HK-2 (cell line): ENCODE data around the gene DSCAM.
A peak's percentile ranks its signal among the peaks of the same experiment; 100 is the strongest.

ENCODE experiments used
- DNase-seq: peaks from one replicate; pipeline ENCODE4 v3.0.0-alpha.2; 2018; ENCODE audit not compliant: unreplicated experiment

DSCAM gene

DNA sequence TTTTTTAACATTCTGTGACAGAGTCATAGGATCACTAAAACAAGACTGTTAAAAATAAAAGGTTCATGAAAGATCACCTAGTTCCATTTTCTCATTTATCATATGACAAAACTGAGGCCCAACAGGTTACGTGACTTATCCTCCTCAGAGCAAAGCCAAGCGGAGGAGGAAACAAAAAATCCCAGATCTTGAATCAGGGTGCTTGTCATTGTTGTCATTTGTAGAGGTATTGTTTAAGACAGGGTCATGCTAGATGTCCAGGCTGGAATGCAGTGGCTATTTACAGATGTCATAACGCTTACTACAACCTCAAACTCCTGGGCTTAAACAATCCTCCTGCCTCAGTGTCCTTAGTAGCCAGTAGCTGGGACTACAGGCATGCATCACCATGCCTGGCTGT lies 293.2 kb downstream of the DSCAM start:
- DNase-seq = no peak

DNA sequence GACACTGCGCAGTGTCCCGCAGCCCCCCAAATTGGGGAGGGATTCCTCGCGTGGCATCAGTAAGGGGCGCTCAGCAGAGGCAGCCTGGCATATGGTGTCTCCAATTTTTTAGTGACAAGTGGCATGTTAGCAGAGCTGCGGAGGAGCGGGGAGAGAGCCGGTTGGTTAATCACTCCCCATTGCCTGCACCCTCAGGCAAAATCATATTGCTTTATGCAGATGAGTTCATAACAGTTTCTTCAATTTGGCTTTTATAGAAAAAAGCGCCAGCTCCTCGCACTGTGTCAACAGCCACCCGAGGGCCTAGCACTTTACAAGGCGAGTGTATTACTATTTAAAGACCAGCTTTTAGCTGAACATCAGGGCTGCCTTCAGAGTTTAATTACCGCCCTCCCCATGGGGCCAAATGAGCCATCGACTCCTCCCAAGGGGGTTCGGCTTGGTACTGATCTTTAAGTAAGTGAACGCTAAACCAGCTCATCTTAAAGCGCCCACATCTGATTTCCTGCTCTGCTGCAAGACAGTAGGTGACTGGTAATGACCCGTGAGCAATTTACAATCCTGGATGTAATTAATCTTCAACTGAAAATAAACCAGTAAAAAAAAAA lies 298.9 kb downstream of the DSCAM start:
- no peak for DNase-seq

DNA sequence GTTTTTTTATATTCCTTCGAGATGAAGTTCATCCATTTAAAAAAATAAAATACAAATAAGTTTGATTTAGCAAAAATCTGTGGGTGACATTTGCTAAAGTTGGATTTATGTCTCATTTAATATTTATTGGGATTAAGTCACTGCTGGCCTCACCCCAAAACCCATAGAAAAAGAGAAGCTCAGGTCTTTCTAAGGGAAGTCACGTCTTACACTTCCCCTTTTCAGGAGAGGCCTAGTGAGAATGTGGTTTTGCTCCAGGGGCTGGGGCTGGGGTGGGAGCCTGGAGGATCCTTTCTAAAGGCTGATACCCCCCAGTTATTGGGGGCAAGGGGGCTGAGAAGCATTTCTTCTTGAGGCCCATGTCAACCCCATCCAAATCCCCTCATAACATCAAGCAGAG lies 300.3 kb downstream of the DSCAM start:
- DNase-seq = no peak

DNA sequence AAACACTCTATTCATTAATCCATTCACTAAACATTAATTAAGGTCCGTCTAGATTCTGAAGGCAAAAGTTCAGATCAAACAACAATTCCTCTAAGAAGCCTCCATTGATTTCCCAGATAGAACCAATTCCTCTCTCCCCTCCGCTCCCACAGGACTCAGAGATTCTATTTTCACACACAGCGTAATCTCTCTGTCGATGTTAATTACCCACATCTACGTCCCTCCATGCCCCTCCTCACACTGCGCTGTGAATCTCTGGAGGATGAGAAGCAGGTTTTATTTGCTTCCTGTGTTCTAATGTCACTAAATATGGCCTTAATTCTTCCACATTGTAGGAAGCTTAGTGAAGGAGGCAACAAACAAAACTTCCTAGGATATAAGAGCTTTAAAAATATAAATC lies 306.7 kb downstream of the DSCAM start:
- no peak for DNase-seq

DNA sequence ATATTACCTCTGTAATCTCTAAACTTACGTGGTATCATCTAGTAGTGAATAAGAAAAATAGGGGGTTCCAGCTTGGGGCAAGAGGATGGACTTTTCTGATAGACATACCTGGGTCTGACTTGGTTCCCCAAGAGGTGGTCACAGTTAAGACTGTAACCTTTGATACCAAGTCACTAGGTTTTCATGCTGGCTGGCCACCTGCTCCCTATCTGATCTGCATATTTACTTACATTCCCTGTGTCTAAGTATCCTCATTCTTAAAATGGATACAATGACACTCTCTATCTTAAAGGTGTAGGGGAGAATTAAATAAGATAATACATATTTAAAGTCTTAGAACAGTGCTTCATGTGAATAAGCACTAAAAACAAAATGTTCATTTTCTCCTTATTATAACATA lies 312.1 kb downstream of the DSCAM start:
- no peak for DNase-seq

DNA sequence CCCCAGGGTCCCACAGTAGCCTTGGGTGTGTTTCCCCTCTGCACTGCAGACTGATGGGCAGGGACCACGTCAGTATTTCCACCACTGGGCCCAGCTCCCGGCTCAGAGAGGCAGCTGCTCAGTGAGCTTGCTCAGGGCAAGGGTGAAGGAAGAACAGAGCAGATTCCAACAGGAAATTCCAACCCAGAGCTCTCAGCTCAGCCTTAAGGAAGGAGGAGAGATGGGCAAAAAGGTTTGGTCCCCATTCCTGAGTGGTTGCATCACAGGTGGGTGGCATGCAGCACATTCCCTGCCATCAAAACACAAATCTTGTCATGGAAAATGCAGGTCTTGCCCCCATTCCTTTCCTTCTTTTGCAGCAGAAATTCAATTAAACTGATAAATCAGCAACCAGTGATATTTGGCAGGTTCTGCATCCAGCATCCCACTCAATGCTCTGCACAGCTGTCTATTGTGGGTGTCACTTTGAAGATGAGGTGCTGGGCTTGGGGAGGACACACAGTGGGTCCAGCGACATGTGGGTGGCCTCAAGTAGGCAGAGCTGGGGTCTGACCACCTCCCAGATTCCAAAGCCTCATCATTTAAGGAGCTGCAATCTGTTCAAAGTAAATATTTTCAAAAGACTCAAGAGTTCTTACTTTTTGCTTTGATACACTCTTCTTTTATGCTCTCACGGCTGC lies 315.4 kb downstream of the DSCAM start:
- DNase-seq = no peak

DNA sequence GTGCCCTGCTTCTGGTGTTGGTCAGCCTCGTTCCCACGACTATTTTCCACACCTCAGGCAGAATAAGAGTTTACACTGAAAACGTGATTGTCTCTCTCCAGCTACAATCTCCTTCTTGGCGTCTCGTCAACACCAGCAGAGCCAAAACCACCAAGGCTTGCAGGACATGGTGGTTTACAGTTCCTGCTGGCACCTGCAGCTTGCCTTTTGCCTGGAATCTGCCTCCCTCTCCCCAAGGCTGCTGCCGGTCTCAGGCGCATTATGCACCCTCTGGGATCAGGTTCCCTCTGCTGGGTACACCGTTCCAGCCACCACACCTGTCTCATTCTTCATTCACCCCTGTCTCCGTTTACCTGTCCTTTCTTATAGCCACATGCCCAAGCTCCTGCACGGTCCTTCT lies 315.9 kb downstream of the DSCAM start:
- DNase-seq = no peak

DNA sequence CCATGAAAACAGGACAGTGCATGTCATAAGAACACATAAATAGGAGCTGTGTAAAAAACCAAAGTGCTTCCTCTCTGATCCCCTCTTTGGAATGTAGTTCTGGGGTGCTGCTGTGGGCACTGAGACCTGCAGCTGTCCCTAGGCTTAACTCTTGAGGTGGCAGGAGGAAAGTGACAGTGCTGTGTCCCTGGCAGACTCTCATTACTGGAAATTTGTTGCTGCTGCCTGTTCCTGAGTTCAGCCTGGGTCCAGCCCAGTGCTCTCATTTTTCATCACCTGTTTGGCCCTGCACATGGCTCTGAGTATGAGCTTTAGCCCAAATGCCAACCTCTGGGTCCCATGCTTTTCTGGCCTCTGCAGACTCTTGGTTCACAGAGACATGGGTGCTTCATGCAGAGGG lies 329.3 kb downstream of the DSCAM start:
- DNase-seq = no peak

DNA sequence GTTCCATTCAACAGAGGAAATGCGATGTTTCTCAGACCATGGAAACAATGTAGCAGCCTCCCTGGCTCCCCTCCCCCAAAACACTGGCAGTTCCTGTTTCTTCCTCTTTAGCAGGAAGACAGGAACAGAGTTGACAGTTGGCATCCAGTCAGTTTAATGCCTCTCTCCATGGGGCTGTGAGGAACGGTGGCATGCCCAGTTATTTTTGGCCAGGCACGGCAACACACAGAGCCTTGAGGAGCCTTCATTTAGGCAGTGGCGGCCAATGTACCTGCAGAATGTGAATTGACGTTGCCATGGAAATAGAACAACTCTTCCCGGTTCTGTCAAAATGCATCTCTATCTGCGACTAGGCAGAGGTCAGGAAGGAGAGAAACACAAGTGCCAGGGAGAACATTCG lies 330.6 kb downstream of the DSCAM start:
- DNase-seq = no peak

DNA sequence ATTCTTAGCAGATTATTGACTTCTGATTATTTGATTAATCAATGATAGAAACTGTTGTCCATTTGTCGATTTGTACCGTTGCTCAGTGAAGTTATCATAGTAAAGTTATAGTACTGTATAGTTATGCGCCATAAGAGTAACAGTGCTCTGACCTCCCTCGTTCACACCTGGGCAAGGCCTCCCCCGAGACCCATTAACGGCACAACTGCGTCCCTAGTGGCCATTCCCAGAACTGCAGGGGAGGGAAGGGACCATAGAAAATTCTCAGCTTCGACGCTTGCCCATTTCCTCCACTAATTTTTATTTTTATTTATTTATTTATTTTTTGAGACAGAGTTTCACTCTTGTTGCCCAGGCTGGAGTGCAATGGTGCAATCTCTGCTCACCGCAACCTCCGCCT lies 334.4 kb downstream of the DSCAM start:
- peak; percentile 6 for DNase-seq

DNA sequence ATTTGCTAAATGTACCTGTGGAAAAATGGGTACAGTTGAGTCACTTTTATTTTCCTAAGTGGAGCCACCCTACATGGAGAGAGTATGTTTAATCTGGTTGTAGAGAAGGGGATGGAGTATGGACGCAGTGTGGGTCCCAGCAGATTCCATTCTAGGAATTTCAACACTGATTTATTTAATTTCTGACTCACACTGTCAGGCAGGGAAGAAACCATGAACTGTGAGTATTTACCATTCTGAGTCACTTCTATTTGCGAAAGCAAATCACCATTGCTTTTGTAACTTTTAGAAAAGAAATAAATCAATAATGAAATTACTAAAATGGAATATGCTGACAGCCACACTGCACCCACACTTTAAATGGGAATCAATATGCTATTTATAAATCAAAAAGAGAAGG lies 339.0 kb downstream of the DSCAM start:
- no peak for DNase-seq

DNA sequence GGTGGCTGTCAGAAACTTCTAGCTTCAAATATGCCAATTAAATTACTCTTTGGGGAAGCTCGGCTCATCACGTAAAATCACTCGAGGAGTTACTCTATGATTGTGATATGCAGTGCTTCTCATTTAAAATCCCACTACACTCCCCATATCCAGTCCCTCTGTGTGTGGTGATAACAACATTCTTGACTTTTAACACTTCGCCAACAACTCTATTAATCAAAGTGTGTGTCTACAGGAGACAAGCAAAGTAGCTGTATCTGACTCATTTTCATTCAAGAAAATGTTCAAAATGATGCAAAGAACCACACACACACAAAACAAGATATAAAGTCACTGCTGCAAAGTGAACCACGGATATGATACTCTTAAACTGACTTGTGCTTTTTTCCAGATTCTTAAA lies 341.3 kb downstream of the DSCAM start:
- DNase-seq = no peak

DNA sequence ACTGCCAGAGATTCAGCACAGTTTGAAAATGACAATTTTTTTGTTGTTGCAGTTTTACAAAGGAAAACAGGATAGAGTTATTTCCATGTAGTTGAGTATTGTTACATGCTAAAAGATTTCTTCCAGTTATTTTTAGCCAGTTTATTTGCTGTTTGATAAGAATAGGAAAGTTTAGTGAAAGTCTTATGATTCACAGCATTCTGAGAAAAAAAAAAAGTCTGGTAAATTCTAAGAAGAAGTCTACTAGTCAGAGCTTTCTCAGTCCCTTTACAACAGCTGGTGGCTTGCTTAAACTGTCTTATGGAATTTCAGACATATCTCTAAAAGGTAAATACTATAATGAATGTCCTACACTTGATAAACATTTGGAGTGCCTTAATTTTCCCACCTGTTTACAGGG lies 341.7 kb downstream of the DSCAM start:
- DNase-seq = no peak

DNA sequence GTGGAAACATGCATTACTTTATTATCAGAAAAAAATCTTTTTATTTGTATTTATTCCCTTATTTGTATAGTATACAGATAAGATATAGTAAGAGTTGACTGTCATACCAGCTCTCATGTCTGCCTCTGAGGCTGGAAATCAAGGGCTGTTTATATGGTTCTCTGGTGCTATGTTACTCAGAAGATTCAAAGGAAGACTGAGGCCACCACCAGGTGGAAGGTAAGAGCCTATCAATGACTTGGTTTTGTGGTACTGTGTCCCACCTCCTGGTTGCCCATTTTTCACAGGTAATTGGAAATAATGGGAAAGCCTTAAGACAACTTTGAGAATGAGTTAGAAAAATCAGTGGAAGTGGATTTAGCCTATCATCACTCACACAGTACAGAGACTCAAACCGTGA lies 342.1 kb downstream of the DSCAM start:
- DNase-seq = no peak

DNA sequence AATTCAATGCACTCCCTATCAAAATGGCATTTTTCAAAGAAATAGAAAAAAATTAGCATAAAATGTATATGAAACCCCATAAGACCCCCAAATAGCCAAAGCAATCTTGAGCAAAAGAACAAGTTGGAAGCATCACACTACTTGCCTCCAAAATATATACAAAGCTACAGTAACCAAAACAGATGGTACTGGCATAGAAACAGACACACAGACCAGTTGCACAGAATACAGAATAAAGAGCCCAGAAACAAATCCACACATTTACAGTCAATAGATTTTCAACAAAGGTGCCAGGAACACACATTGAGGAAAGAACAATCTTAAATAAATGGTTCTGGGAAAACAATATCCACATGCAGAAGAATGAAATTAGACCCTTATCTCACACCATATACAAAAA lies 350.8 kb downstream of the DSCAM start:
- no peak for DNase-seq

DNA sequence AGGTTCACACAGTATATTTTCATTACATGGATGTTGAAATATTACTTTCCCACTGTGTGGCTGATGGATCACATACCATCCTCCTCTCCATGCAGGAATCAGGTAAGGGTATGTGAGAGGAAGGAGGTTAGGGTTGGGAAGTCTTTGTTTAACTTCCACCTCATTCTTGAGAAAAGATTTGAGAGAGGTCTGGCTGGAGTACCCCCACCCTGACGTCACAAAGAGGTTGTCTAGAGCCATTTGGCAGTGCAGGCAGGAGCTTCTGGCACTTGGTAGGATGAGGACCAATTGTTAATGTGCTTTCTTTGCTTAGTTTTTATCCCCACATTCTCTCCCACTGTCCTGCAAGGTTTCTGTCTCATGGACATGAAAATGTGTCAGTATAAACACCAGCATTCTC lies 356.6 kb downstream of the DSCAM start:
- no peak for DNase-seq

DNA sequence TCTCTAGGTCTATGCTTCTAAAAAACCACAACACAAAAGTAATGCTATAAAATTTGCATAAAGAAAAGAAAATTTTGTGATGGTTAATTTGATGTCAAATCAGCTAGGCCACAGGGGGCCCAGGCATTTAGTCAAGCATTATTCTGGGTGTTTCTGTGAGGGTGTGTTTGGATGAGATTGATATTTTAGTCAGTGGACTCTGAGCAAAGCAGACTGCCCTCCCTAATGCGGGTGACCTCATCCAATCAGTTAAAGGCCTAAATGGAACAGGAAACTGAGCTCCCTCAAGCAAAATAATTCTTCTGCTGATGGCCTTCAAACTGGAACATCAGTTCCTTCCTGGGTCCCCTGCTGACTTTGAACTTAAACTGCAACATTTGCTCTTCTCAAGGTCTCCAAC lies 358.0 kb downstream of the DSCAM start:
- DNase-seq = no peak

DNA sequence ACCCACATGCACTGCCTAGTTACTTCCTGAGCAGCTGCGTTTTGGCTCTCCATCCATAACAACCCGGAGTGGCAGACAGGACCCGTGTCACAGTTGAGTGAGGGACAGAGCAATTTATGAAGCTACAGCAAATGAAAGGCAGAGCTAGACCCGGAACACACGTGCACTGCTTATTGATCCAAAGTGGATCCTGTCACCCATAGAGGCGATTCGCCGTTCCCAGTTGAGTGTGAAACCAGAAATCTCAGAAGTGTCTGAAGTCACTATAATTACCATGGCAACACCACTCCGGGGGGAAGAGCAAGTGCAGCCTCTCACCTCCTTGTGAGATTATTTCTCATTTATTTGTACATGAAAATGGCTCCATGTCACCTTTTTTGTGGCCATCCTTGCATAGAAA lies 365.2 kb downstream of the DSCAM start:
- DNase-seq = no peak

DNA sequence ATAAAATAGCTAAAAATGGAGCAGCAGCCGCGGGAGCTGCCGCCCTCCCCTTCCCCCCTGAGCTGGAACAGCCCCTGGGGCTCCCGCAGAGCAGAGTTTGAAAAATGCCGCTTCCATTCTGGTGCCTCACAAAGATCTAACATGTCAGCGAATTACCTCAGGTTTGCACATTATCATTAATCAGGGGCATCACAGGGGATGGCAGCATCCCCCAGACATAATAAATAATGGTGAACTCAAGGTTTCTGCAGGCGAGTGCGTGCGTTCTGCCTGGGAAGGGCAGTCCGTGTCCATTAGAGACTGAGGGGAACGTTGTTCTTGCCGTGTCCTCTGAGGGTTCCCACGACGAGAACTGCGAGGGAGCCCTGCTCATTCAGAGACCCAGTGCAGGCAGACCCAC lies 372.4 kb downstream of the DSCAM start:
- no peak for DNase-seq

DNA sequence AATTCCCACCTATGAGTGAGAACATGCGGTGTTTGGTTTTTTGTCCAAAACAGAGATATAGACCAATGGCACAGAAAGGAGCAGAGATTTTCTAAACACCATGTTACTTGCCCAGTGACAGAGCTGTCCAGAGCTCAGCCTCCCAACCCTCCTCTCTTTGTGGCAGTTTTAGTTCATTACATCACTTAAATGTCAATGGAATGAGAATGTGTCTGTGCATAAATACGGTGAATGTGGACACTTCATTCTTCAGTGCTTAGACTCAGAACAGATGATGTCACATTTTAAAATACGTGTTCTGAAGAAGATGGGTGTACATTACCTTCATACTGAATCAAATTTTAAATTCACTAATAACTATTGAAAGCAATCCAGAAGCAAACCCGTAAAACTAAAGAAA lies 374.9 kb downstream of the DSCAM start:
- DNase-seq = no peak

DNA sequence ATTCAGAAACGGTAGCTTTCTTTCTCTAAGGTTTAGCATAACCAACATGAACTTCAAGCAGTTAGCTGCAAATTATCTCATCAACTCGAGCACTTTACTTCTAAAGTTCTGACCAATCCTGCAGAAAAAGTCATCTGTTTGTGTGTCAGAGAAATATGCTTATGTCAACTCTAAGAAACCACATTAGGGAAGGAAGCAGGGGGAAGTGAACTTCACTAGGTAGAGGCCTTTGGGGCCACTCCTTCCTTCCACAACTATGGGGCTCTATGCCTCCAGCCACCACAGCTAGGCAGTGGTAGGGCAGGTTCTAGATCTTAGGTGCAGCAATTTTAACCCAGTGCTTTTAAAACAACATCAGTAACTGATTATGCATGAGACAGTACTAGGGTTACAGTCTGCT lies 375.9 kb downstream of the DSCAM start:
- no peak for DNase-seq

DNA sequence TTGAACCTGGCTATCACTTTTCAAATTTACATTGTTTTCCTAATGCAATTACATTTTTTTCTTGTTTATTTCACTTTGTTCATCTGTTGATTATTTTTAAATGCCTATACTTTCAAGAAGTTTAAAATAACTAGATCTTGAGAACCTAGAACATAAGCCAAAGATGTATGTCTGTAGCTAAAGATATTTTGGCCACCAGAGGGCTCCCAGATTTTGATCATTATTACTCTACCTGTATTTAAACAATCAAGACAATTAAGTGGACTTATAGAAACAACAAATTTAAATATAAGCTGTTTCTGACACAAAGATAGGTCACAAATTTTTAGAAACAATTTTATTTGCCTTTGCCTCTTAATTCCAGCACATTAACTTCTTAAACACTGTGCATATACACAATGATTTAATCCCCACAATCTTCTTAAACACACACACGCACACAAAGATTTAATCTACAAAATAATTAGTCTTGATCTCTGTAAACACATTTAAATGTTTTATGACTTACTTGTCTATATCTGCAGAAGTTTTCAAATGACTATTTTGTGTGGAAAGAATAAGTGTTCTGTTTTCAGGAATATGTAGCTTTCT lies 380.0 kb downstream of the DSCAM start:
- no peak for DNase-seq

DNA sequence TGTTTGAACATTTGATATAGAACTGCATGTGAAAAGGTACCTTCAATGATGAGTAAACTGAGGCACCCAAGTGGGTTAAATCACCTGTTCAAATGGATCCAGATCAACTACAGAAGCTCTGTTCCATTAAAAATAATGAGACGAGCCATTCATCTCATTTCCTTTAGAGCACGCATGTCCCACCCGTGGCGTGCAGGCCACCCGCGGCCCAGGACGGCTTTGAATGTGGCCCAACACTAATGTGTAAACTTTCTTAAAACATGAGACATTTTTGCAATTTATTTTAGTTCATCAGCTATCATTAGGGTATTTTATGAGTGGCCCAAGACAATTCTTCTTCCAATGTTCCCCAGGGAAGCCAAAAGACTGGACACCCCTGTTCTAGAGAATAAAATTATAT lies 381.6 kb downstream of the DSCAM start:
- no peak for DNase-seq

DNA sequence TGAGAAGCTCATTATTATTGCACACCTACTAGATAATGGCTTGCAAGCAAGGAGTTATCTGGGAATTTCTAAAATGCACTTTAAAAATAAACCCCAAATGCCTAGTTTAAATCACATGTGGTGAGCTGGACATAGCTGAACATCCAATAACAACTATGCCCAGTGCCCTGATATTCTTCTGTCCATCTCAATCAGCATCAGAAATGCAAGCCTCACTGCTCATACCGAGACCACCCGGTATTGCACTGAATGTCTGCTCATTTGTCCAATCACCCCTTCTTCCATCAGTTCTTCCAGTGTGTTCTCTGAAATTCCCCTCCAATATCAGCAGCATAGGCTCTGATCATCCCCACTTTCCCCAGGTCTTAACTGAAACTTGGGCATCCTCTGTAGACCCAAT lies 383.8 kb downstream of the DSCAM start:
- DNase-seq = no peak
